AG04450 (cell line): ENCODE results near the gene NOSTRIN. TPM values are rescaled to one million over a fixed set of nuclear protein-coding genes. Genes with fewer than 3 reads are reported as not detected.
"Not testable (repeated sequence)": the region's sequence is repeated elsewhere in the genome, so short reads cannot be mapped to it uniquely, and the experiment has no call there.

Experiments used
- CTCF ChIA-PET: fragments of 300-600, 350-600 bp; formaldehyde crosslinking; extraction: SDS; loops from one replicate; lab custom pipeline; 2022; ENCODE audit warnings: antibody characterized with exemption, inconsistent platforms; lab: Charles Lee
- POLR2A ChIA-PET: fragments of 350-600 bp; formaldehyde crosslinking; extraction: SDS; loops from one replicate; lab custom pipeline; 2021; ENCODE audit warnings: antibody characterized with exemption, inconsistent platforms; lab: Yijun Ruan, JAX
- DNase-seq: peaks from one replicate; pipeline ENCODE4 v3.0.0-alpha.2; 2011; ENCODE audit warnings: low read depth, low spot score
- H3K27ac ChIP-seq: one replicate; pipeline ENCODE4 v1.5.1; 2012; ENCODE audit warnings: low read depth, low read length, control low read depth
- H3K27me3 ChIP-seq: one replicate; pipeline ENCODE4 v1.6.0; 2012; ENCODE audit warnings: low read length; ENCODE audit not compliant: control insufficient read depth, insufficient read depth
- H3K4me3 ChIP-seq: 2 replicates; pipeline ENCODE4 v1.5.1; 2011; ENCODE audit warnings: mild to moderate bottlenecking, low read depth, low read length, control low read depth
- H3K9me3 ChIP-seq: 2 replicates; pipeline ENCODE4 v1.5.1; 2012; ENCODE audit warnings: low read length; ENCODE audit not compliant: control insufficient read depth, insufficient read depth
- CTCF ChIP-seq: IDR thresholded peaks from 2 replicates; pipeline ENCODE4 v1.5.1; 2011; ENCODE audit warnings: low read depth, low read length, control low read depth, inconsistent platforms
- polyA plus RNA-seq: library from polyadenylated mRNA; depleted of rRNA; stranded (reverse); fragments of >200 nt; gene quantifications from 2 replicates; pipeline ENCODE4 v1.2.3, GENCODE V29; 2011

Gene NOSTRIN
- polyA plus RNA-seq, 1 experiment = 0.10 TPM

- no peak overlapping the region for H3K4me3 ChIP-seq
- H3K27ac ChIP-seq = no peak overlapping the region
- POLR2A ChIA-PET = no interaction called here
- no peaks in the 10 kb centered on the region for H3K9me3 ChIP-seq
- no peaks in the 10 kb centered on the region for H3K27me3 ChIP-seq
- CTCF ChIA-PET = interaction anchor here (1.0 to 2.1 kb wide), 2 partner anchors 9 to 419 kb away, joined by 4 to 10 read pairs; no protein-coding TSS in a partner anchor
- TF ChIP-seq CTCF = no peak
- DNase-seq = no peak
Measured at GRCh38 chr2:168765401-168765800, 37.0 kb upstream of the NOSTRIN start.

DNA sequence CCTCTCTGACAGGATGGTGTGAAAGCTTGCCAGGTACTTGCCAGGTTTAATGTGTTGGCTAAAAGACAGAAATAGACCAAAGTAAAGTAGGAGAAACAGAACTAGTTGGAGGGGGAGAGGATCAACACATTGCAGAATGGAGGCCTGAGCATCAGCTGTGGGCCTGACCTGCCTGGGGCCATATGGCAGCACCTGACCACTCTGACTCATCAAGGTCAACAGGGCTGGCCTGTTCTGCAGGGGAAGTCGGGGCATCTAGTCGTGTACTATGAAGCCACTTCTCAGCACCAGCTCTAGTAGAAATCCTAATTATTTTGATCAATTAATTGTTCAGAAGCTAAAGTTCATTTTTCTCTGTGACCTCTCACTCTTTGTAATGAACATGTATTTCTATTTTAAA is 35.8 kb upstream of the NOSTRIN start:
- no peaks in the 10 kb centered on the region for H3K9me3 ChIP-seq
- no peak overlapping the region for H3K4me3 ChIP-seq
- POLR2A ChIA-PET = no interaction called here
- DNase-seq = no peak
- TF ChIP-seq CTCF = no peak
- H3K27ac ChIP-seq = no peak overlapping the region
- no peaks in the 10 kb centered on the region for H3K27me3 ChIP-seq
- CTCF ChIA-PET = interaction anchor here (2.1 kb wide), 1 partner anchor 420 kb away, joined by 10 read pairs; no protein-coding TSS in a partner anchor

DNA sequence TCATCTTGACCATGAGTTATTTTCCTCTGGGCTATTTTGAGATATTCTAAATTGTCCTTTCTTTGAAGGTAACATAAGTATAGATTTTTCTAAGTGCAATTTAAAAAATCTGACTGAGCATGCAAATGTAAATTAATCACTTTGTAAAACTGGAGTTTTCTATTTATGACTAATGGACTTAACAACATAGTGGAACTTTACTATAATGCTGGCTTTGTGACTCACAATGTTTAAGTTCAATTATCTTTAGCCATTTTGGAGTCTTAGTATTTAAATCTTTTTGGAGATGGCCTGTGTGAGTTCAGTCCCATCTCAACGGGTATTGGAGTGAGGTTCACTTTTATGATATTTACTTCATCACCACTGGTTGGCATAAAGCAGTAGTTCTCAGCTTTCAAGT is 35.2 kb upstream of the NOSTRIN start:
- DNase-seq = no peak
- CTCF ChIA-PET = interaction anchor here (2.1 kb wide), 1 partner anchor 421 kb away, joined by 10 read pairs; no protein-coding TSS in a partner anchor

GRCh38 chr2:168768357-168768756 is 34.1 kb upstream of the NOSTRIN start:
- H3K27ac ChIP-seq, H3K9me3 ChIP-seq, H3K4me3 ChIP-seq, H3K27me3 ChIP-seq, CTCF ChIA-PET, POLR2A ChIA-PET, DNase-seq: not testable (repeated sequence)

More for the DNA sequence above, 35.2 kb upstream of the NOSTRIN start:
- POLR2A ChIA-PET = no interaction called here
- TF ChIP-seq CTCF = no peak
- no peak overlapping the region for H3K27ac ChIP-seq
- no peaks in the 10 kb centered on the region for H3K9me3 ChIP-seq
- H3K4me3 ChIP-seq = no peak overlapping the region
- no peaks in the 10 kb centered on the region for H3K27me3 ChIP-seq

- Histone ChIP-seq H3K27ac (no peak overlapping the region), H3K27me3 (no peaks in the 10 kb centered on the region), H3K4me3 (no peak overlapping the region), H3K9me3 (no peaks in the 10 kb centered on the region)
- POLR2A ChIA-PET = no interaction called here
- CTCF ChIA-PET = interaction anchor here (4.0 to 4.1 kb wide), 2 partner anchors 12 to 150 kb away, joined by 17 to 75 read pairs; no protein-coding TSS in a partner anchor
- no peak for TF ChIP-seq CTCF
- no peak for DNase-seq
Measured at GRCh38 chr2:168770796-168771195, 31.6 kb upstream of the NOSTRIN start.
